NCI-H1694 (cell line): Measurements from ENCODE around the gene TMTC2.

Source experiments
- DNase-seq: peaks from one replicate; lab custom pipeline; 2025; lab: John Stamatoyannopoulos, UW

TMTC2 gene

GRCh38 chr12:83136411-83136810 lies 449.7 kb downstream of the TMTC2 start:
- DNase-seq = no peak

GRCh38 chr12:83140135-83140534 lies 453.4 kb downstream of the TMTC2 start:
- DNase-seq = no peak

GRCh38 chr12:83141460-83141994 lies 454.8 kb downstream of the TMTC2 start:
- no peak for DNase-seq

- DNase-seq = no peak
Observed at GRCh38 chr12:83142914-83143313, 456.2 kb downstream of the TMTC2 start.

- no peak for DNase-seq
Observed at GRCh38 chr12:83143950-83144349, 457.2 kb downstream of the TMTC2 start.

GRCh38 chr12:83145325-83145840 lies 458.7 kb downstream of the TMTC2 start:
- DNase-seq = no peak

- no peak for DNase-seq
Observed at GRCh38 chr12:83147341-83147740, 460.6 kb downstream of the TMTC2 start.

GRCh38 chr12:83149987-83150386 lies 463.3 kb downstream of the TMTC2 start:
- no peak for DNase-seq

- no peak for DNase-seq
Observed at GRCh38 chr12:83150465-83151189, 463.9 kb downstream of the TMTC2 start.

- no peak for DNase-seq
Observed at GRCh38 chr12:83153177-83153576, 466.5 kb downstream of the TMTC2 start.

GRCh38 chr12:83156815-83157214 lies 470.1 kb downstream of the TMTC2 start:
- no peak for DNase-seq

GRCh38 chr12:83157604-83158003 lies 470.9 kb downstream of the TMTC2 start:
- no peak for DNase-seq

GRCh38 chr12:83158613-83159207 lies 472.0 kb downstream of the TMTC2 start:
- DNase-seq = no peak

GRCh38 chr12:83161456-83161855 lies 474.8 kb downstream of the TMTC2 start:
- no peak for DNase-seq

- DNase-seq = no peak
Observed at GRCh38 chr12:83168751-83169150, 482.0 kb downstream of the TMTC2 start.

- no peak for DNase-seq
Observed at GRCh38 chr12:83172441-83172840, 485.7 kb downstream of the TMTC2 start.

- DNase-seq = no peak
Observed at GRCh38 chr12:83172866-83173649, 486.4 kb downstream of the TMTC2 start.

- DNase-seq = no peak
Observed at GRCh38 chr12:83179999-83180398, 493.3 kb downstream of the TMTC2 start.

- no peak for DNase-seq
Observed at GRCh38 chr12:83181074-83181473, 494.4 kb downstream of the TMTC2 start.

- DNase-seq = no peak
Observed at GRCh38 chr12:83183132-83183531, 496.4 kb downstream of the TMTC2 start.
